Astrocyte of the cerebellum (primary cell): ENCODE results near the gene ZNF503.

Experiments
- DNase-seq: peaks from one replicate; pipeline ENCODE4 v3.0.0-alpha.2; 2011; ENCODE audit warnings: low read depth
- H3K4me3 ChIP-seq: 2 replicates; pipeline ENCODE4 v1.5.1; 2011; ENCODE audit warnings: mild to moderate bottlenecking, low read depth, low read length, moderate library complexity
- in situ Hi-C: cut with HindIII; loops from 2 replicates; pipeline ENCODE4 v1.10.0; 2017; ENCODE audit warnings: low sequenced_read_pairs
- TF ChIP-seq, protein P1 (sequence below): IDR thresholded peaks from 2 replicates; pipeline ENCODE4 v1.5.1; 2012; ENCODE audit warnings: low read length, low read depth, moderate library complexity, mild to moderate bottlenecking; ENCODE audit errors: missing control alignments

ZNF503 gene

GRCh38 chr10:75428434-75429158 is 27.0 kb upstream of the ZNF503 start:
- TF ChIP-seq, protein P1, sequence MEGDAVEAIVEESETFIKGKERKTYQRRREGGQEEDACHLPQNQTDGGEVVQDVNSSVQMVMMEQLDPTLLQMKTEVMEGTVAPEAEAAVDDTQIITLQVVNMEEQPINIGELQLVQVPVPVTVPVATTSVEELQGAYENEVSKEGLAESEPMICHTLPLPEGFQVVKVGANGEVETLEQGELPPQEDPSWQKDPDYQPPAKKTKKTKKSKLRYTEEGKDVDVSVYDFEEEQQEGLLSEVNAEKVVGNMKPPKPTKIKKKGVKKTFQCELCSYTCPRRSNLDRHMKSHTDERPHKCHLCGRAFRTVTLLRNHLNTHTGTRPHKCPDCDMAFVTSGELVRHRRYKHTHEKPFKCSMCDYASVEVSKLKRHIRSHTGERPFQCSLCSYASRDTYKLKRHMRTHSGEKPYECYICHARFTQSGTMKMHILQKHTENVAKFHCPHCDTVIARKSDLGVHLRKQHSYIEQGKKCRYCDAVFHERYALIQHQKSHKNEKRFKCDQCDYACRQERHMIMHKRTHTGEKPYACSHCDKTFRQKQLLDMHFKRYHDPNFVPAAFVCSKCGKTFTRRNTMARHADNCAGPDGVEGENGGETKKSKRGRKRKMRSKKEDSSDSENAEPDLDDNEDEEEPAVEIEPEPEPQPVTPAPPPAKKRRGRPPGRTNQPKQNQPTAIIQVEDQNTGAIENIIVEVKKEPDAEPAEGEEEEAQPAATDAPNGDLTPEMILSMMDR, result no peak
- H3K4me3 ChIP-seq, result no peak overlapping the region
- DNase-seq, result no peak
- in situ Hi-C loops, result no loop called here

DNA sequence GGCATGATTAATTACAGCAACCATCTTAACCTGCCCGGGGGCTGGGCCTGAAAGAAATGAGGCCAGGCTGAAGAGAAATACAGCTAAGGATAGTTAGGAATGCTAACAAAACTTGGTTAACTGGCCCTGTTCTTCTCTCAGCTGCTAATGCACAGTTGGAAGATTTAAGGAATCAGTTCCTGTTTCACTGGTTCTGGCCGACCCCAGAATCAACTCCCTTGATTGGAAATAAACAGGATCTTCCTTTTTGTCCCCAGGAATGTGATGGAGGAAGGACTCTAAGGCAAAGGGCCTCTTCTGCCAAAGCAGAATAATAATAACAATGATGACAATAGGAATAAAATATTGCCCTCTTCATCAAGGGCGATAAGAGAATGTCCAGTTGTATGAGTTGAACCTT is 26.4 kb upstream of the ZNF503 start:
- DNase-seq, result no peak
- in situ Hi-C loops, result no loop called here
- H3K4me3 ChIP-seq, result no peak overlapping the region
- TF ChIP-seq, protein P1, result no peak

DNA sequence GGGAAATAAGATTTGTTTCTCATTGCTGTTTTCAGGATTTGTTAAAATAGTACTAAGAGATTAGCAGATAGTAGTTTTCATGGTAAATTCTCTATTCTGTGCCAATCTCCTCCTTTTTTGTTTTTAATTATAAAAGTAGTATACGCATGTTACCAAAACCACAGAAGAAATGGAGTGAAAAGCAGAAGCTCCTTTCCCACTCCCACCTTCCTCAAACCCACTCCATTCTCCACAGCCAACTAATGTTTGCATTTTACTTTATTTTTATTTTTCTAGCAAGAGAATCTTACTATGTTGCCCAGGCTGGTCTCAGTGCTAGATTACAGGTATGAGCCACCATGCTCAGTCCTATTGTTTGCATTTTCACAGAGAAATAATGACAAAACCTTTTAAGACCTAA is 25.3 kb upstream of the ZNF503 start:
- no peak for DNase-seq
- TF ChIP-seq, protein P1, result no peak
- in situ Hi-C loops, result no loop called here
- no peak overlapping the region for H3K4me3 ChIP-seq

DNA sequence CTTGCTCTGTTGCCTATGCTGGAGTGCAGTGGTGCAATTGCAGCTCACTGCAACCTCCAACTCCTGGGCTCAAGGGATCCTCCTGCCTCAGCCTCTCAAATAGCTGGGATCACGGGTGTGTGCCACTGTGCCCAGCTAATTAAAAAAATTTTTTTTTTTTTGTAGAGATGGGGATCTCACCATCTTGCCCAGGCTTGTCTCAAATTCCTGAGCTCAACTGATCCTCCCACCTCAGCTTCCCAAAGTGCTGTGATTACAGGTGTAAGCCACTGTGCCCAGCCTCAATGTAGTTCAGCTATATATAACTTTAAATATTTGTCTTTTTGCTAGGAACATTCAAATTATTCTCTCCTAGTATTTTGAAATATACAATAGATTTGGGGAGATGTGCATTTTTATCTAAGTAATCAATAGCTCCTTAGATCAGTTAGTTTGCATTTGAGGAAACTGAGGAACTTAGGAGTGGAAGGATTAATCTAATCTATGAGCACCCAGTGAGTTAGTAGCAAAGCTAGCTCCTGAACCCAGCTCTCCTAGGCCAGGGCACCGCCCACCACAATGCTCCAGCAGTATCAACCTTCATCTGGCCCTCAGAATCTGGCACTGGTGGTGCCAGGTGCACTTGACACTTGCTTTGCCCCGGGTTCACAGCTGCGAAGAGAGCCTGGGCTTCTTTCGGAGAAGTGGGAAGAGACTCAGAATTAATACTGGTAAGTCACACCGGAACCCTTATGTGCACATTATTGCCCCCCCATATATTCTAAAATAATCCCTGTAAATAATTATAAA is 23.9 kb upstream of the ZNF503 start:
- H3K4me3 ChIP-seq, result no peak overlapping the region
- in situ Hi-C loops, result no loop called here
- TF ChIP-seq, protein P1, result no peak
- no peak for DNase-seq

GRCh38 chr10:75424571-75424970 is 23.0 kb upstream of the ZNF503 start:
- H3K4me3 ChIP-seq, result no peak overlapping the region
- in situ Hi-C loops, result no loop called here
- no peak for DNase-seq
- TF ChIP-seq, protein P1, result no peak

GRCh38 chr10:75422913-75423312 is 21.3 kb upstream of the ZNF503 start:
- in situ Hi-C loops, result no loop called here
- no peak for DNase-seq
- H3K4me3 ChIP-seq, result no peak overlapping the region
- TF ChIP-seq, protein P1, result no peak
